Epidermal melanocyte (primary cell): ENCODE measurements around the gene WNT10A.

Source experiments
- DNase-seq: peaks from one replicate; pipeline ENCODE4 v3.0.0; 2011; ENCODE audit warnings: low spot score; ENCODE audit not compliant: insufficient read length

Gene WNT10A

GRCh38 chr2:218876562-218877219 is 4.0 kb upstream of the WNT10A start:
- DNase-seq = peak; percentile 97

- no peak for DNase-seq
These were observed 3.3 kb upstream of the WNT10A start for GRCh38 chr2:218877331-218877730.

GRCh38 chr2:218877891-218878290 is 2.8 kb upstream of the WNT10A start:
- no peak for DNase-seq

GRCh38 chr2:218878486-218878885 is 2.2 kb upstream of the WNT10A start:
- no peak for DNase-seq

- DNase-seq = no peak
These were observed 1.5 kb upstream of the WNT10A start for GRCh38 chr2:218878926-218879761.

GRCh38 chr2:218879776-218880101 is 913 bp upstream of the WNT10A start:
- DNase-seq = no peak

GRCh38 chr2:218880859-218881594 is 375 bp downstream of the WNT10A start:
- DNase-seq = no peak

- no peak for DNase-seq
These were observed 1.2 kb downstream of the WNT10A start for GRCh38 chr2:218881744-218882460.

GRCh38 chr2:218882461-218882816 is 1.8 kb downstream of the WNT10A start:
- no peak for DNase-seq

- peak; percentile 77 for DNase-seq
These were observed 2.3 kb downstream of the WNT10A start for GRCh38 chr2:218882866-218883366.

GRCh38 chr2:218883491-218884490 is 3.1 kb downstream of the WNT10A start:
- peak; percentile 77 for DNase-seq

- no peak for DNase-seq
These were observed 3.9 kb downstream of the WNT10A start for GRCh38 chr2:218884519-218884918.

GRCh38 chr2:218885981-218886947 is 5.6 kb downstream of the WNT10A start:
- no peak for DNase-seq

GRCh38 chr2:218887079-218887478 is 6.4 kb downstream of the WNT10A start:
- DNase-seq = no peak

- DNase-seq = no peak
These were observed 7.7 kb downstream of the WNT10A start for GRCh38 chr2:218888341-218888740.

- DNase-seq = no peak
These were observed 9.3 kb downstream of the WNT10A start for GRCh38 chr2:218889937-218890336.

- DNase-seq = no peak
These were observed 9.7 kb downstream of the WNT10A start for GRCh38 chr2:218890369-218890768.

- DNase-seq = no peak
These were observed 10.9 kb downstream of the WNT10A start for GRCh38 chr2:218891275-218892135.
